ENCODE data around the gene ASB16. TPM values are rescaled to one million over a fixed set of nuclear protein-coding genes. Genes with fewer than 3 reads are reported as not detected.

Gene ASB16
- total and polyA plus RNA-seq, 2 donors (not counting 3 experiments of a cell fraction or from before 2014, with no cell fraction given), result not detected

GRCh38 chr17:44219108-44219615 is 48.7 kb downstream of the ASB16 start:
- no peak overlapping the region for H2AFZ ChIP-seq (ENCODE audit: low read depth, low read length)
- H3K79me2 ChIP-seq (ENCODE audit: control insufficient read depth, insufficient read depth, low read length), result peaks cover 28% of the 10 kb centered on the region
- H3K9me3 ChIP-seq (replicated peaks; ENCODE audit: control insufficient read depth, insufficient read depth, low read length), result no peaks in the 10 kb centered on the region
- ChIA-PET POLR2A (interaction anchor here (0.9 kb wide), 1 partner anchor 108 kb away, joined by 5 read pairs; no protein-coding TSS in a partner anchor), CTCF (interaction anchor here (1.0 to 7.3 kb wide), 7 partner anchors 9 to 304 kb away, joined by 3 to 68 read pairs (median 5); partner anchors contain the start of genes RUNDC3A, SLC25A39 and TMUB2)
- peak overlapping the region; percentile 71 for H3K27ac ChIP-seq (ENCODE audit: insufficient read depth, low read depth, low read length)
- dilution Hi-C loops (cut with MboI; ENCODE audit: extremely low pct_ligation_motif_present, low sequenced_read_pairs), result no loop called here
- peak overlapping the region; percentile 84 for H3K9ac ChIP-seq (replicated peaks; ENCODE audit: extremely low read depth, insufficient read depth, low read length)
- H3K4me3 ChIP-seq (replicated peaks in 1 of 3; ENCODE audit: insufficient read depth in 1 of 3, low read depth in 1 of 3, low read length in 3 of 3), result peak overlapping the region; percentile 30 to 68 (median 52)
- peaks cover 40% of the 10 kb centered on the region for H3K4me1 ChIP-seq (ENCODE audit: control insufficient read depth, extremely low read depth, insufficient read depth, low read length)
- H3K4me2 ChIP-seq (ENCODE audit: insufficient read depth, low read length), result no peak overlapping the region
- H4K20me1 ChIP-seq (replicated peaks; ENCODE audit: control insufficient read depth, extremely low read depth, insufficient read depth, low read length), result no peaks in the 10 kb centered on the region
- H3K27me3 ChIP-seq (ENCODE audit: control insufficient read depth in 2 of 2, insufficient read depth in 2 of 2, low read length in 2 of 2), result no peaks in the 10 kb centered on the region
- DNase-seq (ENCODE audit: low read depth, low spot score) (peak; percentile 54), FAIRE-seq (no peak)
- H3K36me3 ChIP-seq (ENCODE audit: control insufficient read depth in 2 of 2, extremely low read depth in 1 of 2, insufficient read depth in 2 of 2, low read length in 2 of 2), result peaks cover 17 to 27% of the 10 kb centered on the region in 2 experiments
- BruUV-seq (replicated peaks), result no TSS peak
- intact Hi-C loops (cut with micrococcal nuclease), result loop anchor here (2.0 kb wide), 1 partner anchor 18 kb away; no protein-coding TSS in a partner anchor
- TF ChIP-seq POLR2AphosphoS5 (IDR thresholded peaks at IDR 0.05; ENCODE audit: insufficient read depth, low read depth, low read length) (peak; percentile 76), FOS (IDR thresholded peaks at IDR 0.05; ENCODE audit: borderline replicate concordance, insufficient read depth, low read length) (no peak), JUN (IDR thresholded peaks at IDR 0.05; ENCODE audit: borderline replicate concordance, insufficient read depth, insufficient read length, low read depth) (no peak), POLR2A (IDR thresholded peaks at IDR 0.05; ENCODE audit: low read depth, low read length) (peak; percentile 55), MYC (IDR thresholded peaks at IDR 0.05; ENCODE audit: low read depth, low read length) (no peak), GATA2 (IDR thresholded peaks at IDR 0.05; ENCODE audit: insufficient read depth, insufficient read length, low read depth, low read length) (no peak)
- TF ChIP-seq, protein P1, sequence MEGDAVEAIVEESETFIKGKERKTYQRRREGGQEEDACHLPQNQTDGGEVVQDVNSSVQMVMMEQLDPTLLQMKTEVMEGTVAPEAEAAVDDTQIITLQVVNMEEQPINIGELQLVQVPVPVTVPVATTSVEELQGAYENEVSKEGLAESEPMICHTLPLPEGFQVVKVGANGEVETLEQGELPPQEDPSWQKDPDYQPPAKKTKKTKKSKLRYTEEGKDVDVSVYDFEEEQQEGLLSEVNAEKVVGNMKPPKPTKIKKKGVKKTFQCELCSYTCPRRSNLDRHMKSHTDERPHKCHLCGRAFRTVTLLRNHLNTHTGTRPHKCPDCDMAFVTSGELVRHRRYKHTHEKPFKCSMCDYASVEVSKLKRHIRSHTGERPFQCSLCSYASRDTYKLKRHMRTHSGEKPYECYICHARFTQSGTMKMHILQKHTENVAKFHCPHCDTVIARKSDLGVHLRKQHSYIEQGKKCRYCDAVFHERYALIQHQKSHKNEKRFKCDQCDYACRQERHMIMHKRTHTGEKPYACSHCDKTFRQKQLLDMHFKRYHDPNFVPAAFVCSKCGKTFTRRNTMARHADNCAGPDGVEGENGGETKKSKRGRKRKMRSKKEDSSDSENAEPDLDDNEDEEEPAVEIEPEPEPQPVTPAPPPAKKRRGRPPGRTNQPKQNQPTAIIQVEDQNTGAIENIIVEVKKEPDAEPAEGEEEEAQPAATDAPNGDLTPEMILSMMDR (IDR thresholded peaks at IDR 0.05; ENCODE audit: extremely low read depth in 1 of 2, insufficient read depth in 1 of 2, low read depth in 1 of 2, low read length in 2 of 2), result peak; percentile 33 to 41
- H3K9me1 ChIP-seq (replicated peaks; ENCODE audit: control insufficient read depth, extremely low read depth, insufficient read depth, low read length), result no peaks in the 10 kb centered on the region

Measured in endothelial cell of umbilical vein (primary cell).